Keratinocyte (primary cell): ENCODE data around the gene PRKCZ. TPM values are rescaled to one million over a fixed set of nuclear protein-coding genes. Genes with fewer than 3 reads are reported as not detected.

Experiments
- DNase-seq: peaks from one replicate; pipeline ENCODE4 v3.0.0-alpha.2; 2011; ENCODE audit warnings: low read depth, missing footprints, low spot score
- FAIRE-seq: peaks from 2 replicates; lab custom pipeline; 2011; peaks lifted over from hg19 to GRCh38; lab: Jason Lieb, UNC
- H2AFZ ChIP-seq: 2 replicates; pipeline ENCODE4 v1.6.0; 2012; ENCODE audit warnings: low read length, control low read depth, inconsistent platforms; ENCODE audit not compliant: control insufficient read depth
- H3K27ac ChIP-seq: 2 replicates; pipeline ENCODE4 v1.5.1; 2011; ENCODE audit warnings: low read length; ENCODE audit not compliant: control insufficient read depth, insufficient read depth
- H3K27me3 ChIP-seq: 3 replicates; pipeline ENCODE4 v1.6.0; 2011; ENCODE audit warnings: low read length; ENCODE audit not compliant: control insufficient read depth, insufficient read depth; ENCODE audit errors: extremely low read depth
- H3K36me3 ChIP-seq, 2 experiments: 2 replicates in 1 of 2; 3 replicates in 1 of 2; pipeline ENCODE4 v1.5.1; 2011; ENCODE audit warnings: low read length in 2 of 2, mild to moderate bottlenecking in 1 of 2; ENCODE audit not compliant: control insufficient read depth in 2 of 2, insufficient read depth in 2 of 2; ENCODE audit errors: extremely low read depth in 1 of 2
- H3K4me1 ChIP-seq: 3 replicates; pipeline ENCODE4 v1.5.1; 2011; ENCODE audit warnings: low read length; ENCODE audit not compliant: control insufficient read depth, insufficient read depth; ENCODE audit errors: extremely low read depth
- H3K4me2 ChIP-seq: 3 replicates; pipeline ENCODE4 v1.6.0; 2011; ENCODE audit warnings: low read depth, low read length; ENCODE audit not compliant: control insufficient read depth, insufficient read depth; ENCODE audit errors: extremely low read depth
- H3K4me3 ChIP-seq, 3 experiments: fragments of 200-600 bp in 1 of 3; sonication (generic) in 1 of 3; 2 replicates in 2 of 3; 3 replicates in 1 of 3; pipeline ENCODE4 v1.5.1; 2011 to 2016; ENCODE audit warnings: low read length in 3 of 3, mild to moderate bottlenecking in 3 of 3, control low read depth in 2 of 3, inconsistent platforms in 1 of 3, low read depth in 1 of 3, mixed read lengths in 1 of 3, mixed run types in 1 of 3, moderate library complexity in 1 of 3; ENCODE audit not compliant: control insufficient read depth in 2 of 3, insufficient read depth in 2 of 3; ENCODE audit errors: extremely low read depth in 1 of 3
- H3K79me2 ChIP-seq: 2 replicates; pipeline ENCODE4 v1.6.0; 2012; ENCODE audit warnings: low read length; ENCODE audit not compliant: control insufficient read depth, insufficient read depth
- H3K9ac ChIP-seq: 3 replicates; pipeline ENCODE4 v1.6.0; 2011; ENCODE audit warnings: low read length; ENCODE audit not compliant: control insufficient read depth, insufficient read depth; ENCODE audit errors: extremely low read depth
- H3K9me1 ChIP-seq: 3 replicates; pipeline ENCODE4 v1.6.0; 2011; ENCODE audit warnings: low read length; ENCODE audit not compliant: control insufficient read depth, insufficient read depth; ENCODE audit errors: extremely low read depth
- H3K9me3 ChIP-seq: 2 replicates; pipeline ENCODE4 v1.5.1; 2012; ENCODE audit warnings: low read depth, low read length; ENCODE audit not compliant: control insufficient read depth
- H4K20me1 ChIP-seq: 3 replicates; pipeline ENCODE4 v1.6.0; 2011; ENCODE audit warnings: low read length; ENCODE audit not compliant: control insufficient read depth, insufficient read depth; ENCODE audit errors: extremely low read depth
- EZH2 ChIP-seq: IDR thresholded peaks from one replicate; pipeline ENCODE4 v1.6.1; 2012; ENCODE audit warnings: inconsistent platforms, mild to moderate bottlenecking, low read length, moderate library complexity
- dilution Hi-C: fragments of 300-500 bp; cut with MboI; formaldehyde crosslinking; loops from one replicate; pipeline ENCODE4 v1.7.0; 2020; ENCODE audit warnings: low sequenced_read_pairs; ENCODE audit not compliant: extremely low pct_ligation_motif_present
- polyA plus RNA-seq, 5 experiments: library from polyadenylated mRNA; depleted of rRNA in 3 of 5; stranded (reverse) in 3 of 5; stranded (forward) in 1 of 5; unstranded in 1 of 5; fragments of >200 nt; gene quantifications; 1 replicate in 1 of 5; 2 replicates in 3 of 5; 3 replicates in 1 of 5; pipeline versions ENCODE4 v1.2.1 to v1.2.3, GENCODE V29; 2011 to 2012; ENCODE audit warnings: missing spikeins in 2 of 5, low read depth in 1 of 5, low replicate concordance in 1 of 5
- TF ChIP-seq, protein P1 (sequence below), 3 experiments: IDR thresholded peaks in 1 of 3; conservative IDR thresholded peaks in 1 of 3; optimal IDR thresholded peaks in 1 of 3; 2 replicates in 2 of 3; 3 replicates in 1 of 3; pipeline versions ENCODE3 to v1.5.1; 2011; ENCODE audit warnings: low read length in 3 of 3, mild to moderate bottlenecking in 3 of 3, moderate library complexity in 2 of 3, control low read depth in 1 of 3, inconsistent platforms in 1 of 3; ENCODE audit not compliant: insufficient read depth in 2 of 3; ENCODE audit errors: extremely low read depth in 1 of 3

PRKCZ gene
- polyA plus RNA-seq, 1 donor (not counting 4 experiments of a cell fraction or from before 2014, with no cell fraction given) = 36.3 TPM

DNA sequence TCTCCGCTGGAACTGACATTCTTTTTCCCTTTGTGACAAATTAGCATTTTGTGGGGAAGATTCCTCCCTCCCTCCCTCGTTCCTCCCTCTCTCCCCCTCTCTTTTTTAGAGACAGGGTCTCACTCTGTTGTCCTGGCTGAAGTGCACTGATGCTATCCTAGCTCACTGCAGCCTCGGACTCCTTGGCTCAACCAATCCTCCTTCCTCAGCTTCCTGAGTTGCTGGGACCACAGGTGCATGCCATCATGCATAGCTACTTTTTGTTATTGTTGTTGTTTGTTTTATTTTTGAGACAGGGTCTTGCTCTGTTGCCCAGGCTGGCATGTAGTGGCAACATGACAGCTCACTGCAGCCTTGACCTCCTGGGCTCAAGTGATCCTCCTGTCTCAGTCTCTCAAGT is 171.1 kb downstream of the PRKCZ start:
- Histone ChIP-seq H3K27me3 (no peaks in the 10 kb centered on the region), H3K9ac (no peak overlapping the region), H3K4me1 (peaks cover 8% of the 10 kb centered on the region), H2AFZ (no peak overlapping the region), H4K20me1 (no peaks in the 10 kb centered on the region), H3K4me3 (no peak overlapping the region), H3K36me3 (no peaks in the 10 kb centered on the region), H3K27ac (no peak overlapping the region), H3K79me2 (no peaks in the 10 kb centered on the region), H3K9me1 (no peaks in the 10 kb centered on the region), H3K4me2 (no peak overlapping the region), H3K9me3 (no peaks in the 10 kb centered on the region)
- dilution Hi-C loops = no loop called here
- FAIRE-seq = no peak
- DNase-seq = no peak
- TF ChIP-seq, protein P1, sequence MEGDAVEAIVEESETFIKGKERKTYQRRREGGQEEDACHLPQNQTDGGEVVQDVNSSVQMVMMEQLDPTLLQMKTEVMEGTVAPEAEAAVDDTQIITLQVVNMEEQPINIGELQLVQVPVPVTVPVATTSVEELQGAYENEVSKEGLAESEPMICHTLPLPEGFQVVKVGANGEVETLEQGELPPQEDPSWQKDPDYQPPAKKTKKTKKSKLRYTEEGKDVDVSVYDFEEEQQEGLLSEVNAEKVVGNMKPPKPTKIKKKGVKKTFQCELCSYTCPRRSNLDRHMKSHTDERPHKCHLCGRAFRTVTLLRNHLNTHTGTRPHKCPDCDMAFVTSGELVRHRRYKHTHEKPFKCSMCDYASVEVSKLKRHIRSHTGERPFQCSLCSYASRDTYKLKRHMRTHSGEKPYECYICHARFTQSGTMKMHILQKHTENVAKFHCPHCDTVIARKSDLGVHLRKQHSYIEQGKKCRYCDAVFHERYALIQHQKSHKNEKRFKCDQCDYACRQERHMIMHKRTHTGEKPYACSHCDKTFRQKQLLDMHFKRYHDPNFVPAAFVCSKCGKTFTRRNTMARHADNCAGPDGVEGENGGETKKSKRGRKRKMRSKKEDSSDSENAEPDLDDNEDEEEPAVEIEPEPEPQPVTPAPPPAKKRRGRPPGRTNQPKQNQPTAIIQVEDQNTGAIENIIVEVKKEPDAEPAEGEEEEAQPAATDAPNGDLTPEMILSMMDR (optimal IDR thresholded peaks at IDR 0.05 in 1 of 3, IDR thresholded peaks at IDR 0.05 in 1 of 3, conservative IDR thresholded peaks at IDR 0.05 in 1 of 3; ENCODE audit: extremely low read depth in 1 of 3, insufficient read depth in 2 of 3, low read length in 3 of 3) = no peak
- TF ChIP-seq EZH2 = no peak

DNA sequence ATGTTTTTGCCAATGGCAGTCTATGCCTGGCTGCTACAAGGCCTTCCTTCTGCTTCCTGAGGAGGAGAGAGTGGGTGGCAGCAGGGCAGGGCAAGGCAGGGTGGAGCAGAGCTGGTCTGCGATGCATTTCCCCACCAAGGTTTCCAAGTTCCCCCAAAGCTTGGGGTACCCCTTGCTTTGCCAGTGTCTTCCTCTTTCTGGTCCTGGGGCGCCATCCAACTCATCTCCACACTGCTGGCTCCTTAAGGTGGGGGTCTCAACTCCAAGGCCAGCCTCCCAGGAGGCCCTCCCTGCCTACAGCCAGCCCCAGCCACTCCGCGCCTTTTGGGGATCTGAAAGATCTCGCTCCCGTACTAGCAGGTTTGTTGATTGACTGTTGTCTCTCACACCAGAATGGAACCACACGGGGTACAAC is 174.0 kb downstream of the PRKCZ start:
- DNase-seq = no peak
- FAIRE-seq = no peak
- Histone ChIP-seq H3K4me1 (peaks cover 8% of the 10 kb centered on the region), H3K79me2 (peaks cover 6% of the 10 kb centered on the region), H3K9me1 (no peaks in the 10 kb centered on the region), H3K9me3 (no peaks in the 10 kb centered on the region), H3K4me2 (no peak overlapping the region), H2AFZ (no peak overlapping the region), H3K27me3 (no peaks in the 10 kb centered on the region), H3K9ac (no peak overlapping the region), H3K4me3 (no peak overlapping the region), H3K27ac (no peak overlapping the region), H3K36me3 (no peaks in the 10 kb centered on the region), H4K20me1 (peaks cover 4% of the 10 kb centered on the region)
- dilution Hi-C loops = no loop called here
- no peak for TF ChIP-seq EZH2
- TF ChIP-seq, protein P1 (optimal IDR thresholded peaks at IDR 0.05 in 1 of 3, IDR thresholded peaks at IDR 0.05 in 1 of 3, conservative IDR thresholded peaks at IDR 0.05 in 1 of 3; ENCODE audit: extremely low read depth in 1 of 3, insufficient read depth in 2 of 3, low read length in 3 of 3) = no peak
